Measurements from ENCODE around the gene NXPH3. TPM values are rescaled to one million over a fixed set of nuclear protein-coding genes. Genes with fewer than 3 reads are reported as not detected.

NXPH3 gene
- total RNA-seq, 1 donor: 3.3 TPM

GRCh38 chr17:49578414-49578813 is 2.7 kb downstream of the NXPH3 start:
- no peaks in the 10 kb centered on the region for H3K36me3 ChIP-seq (ENCODE audit: insufficient read depth, low read length)
- H3K9me3 ChIP-seq (ENCODE audit: low read depth, low read length): no peaks in the 10 kb centered on the region
- DNase-seq (ENCODE audit: insufficient read length, low spot score, missing footprints): peak; percentile 64
- no peaks in the 10 kb centered on the region for H3K79me2 ChIP-seq (ENCODE audit: insufficient read depth, low read length)
- H3K4me1 ChIP-seq (ENCODE audit: insufficient read depth, low read length): peaks cover 11% of the 10 kb centered on the region
- no peak overlapping the region for H2AFZ ChIP-seq (ENCODE audit: low read length)
- no peaks in the 10 kb centered on the region for H4K20me1 ChIP-seq (ENCODE audit: insufficient read depth, low read length)
- H3K4me3 ChIP-seq (ENCODE audit: insufficient read depth, low read length): no peak overlapping the region
- peaks cover 13% of the 10 kb centered on the region for H3K27me3 ChIP-seq (ENCODE audit: insufficient read depth, low read length)
- no peak overlapping the region for H3K4me2 ChIP-seq (ENCODE audit: insufficient read depth, low read length)
- TF ChIP-seq CTCF (IDR thresholded peaks at IDR 0.05; ENCODE audit: extremely low read depth, low read depth, low read length): no peak
- H3K27ac ChIP-seq (ENCODE audit: low read depth, low read length): no peak overlapping the region

GRCh38 chr17:49578952-49579500 is 3.4 kb downstream of the NXPH3 start:
- H4K20me1 ChIP-seq (ENCODE audit: insufficient read depth, low read length): no peaks in the 10 kb centered on the region
- no peaks in the 10 kb centered on the region for H3K9me3 ChIP-seq (ENCODE audit: low read depth, low read length)
- no peak overlapping the region for H2AFZ ChIP-seq (ENCODE audit: low read length)
- peaks cover 13% of the 10 kb centered on the region for H3K27me3 ChIP-seq (ENCODE audit: insufficient read depth, low read length)
- DNase-seq (ENCODE audit: insufficient read length, low spot score, missing footprints): peak; percentile 26
- H3K4me2 ChIP-seq (ENCODE audit: insufficient read depth, low read length): no peak overlapping the region
- H3K79me2 ChIP-seq (ENCODE audit: insufficient read depth, low read length): no peaks in the 10 kb centered on the region
- no peak overlapping the region for H3K27ac ChIP-seq (ENCODE audit: low read depth, low read length)
- no peaks in the 10 kb centered on the region for H3K36me3 ChIP-seq (ENCODE audit: insufficient read depth, low read length)
- TF ChIP-seq CTCF (IDR thresholded peaks at IDR 0.05; ENCODE audit: extremely low read depth, low read depth, low read length): no peak
- H3K4me1 ChIP-seq (ENCODE audit: insufficient read depth, low read length): peaks cover 12% of the 10 kb centered on the region
- no peak overlapping the region for H3K4me3 ChIP-seq (ENCODE audit: insufficient read depth, low read length)

- no peak overlapping the region for H3K27ac ChIP-seq (ENCODE audit: low read depth, low read length)
- no peak for TF ChIP-seq CTCF (IDR thresholded peaks at IDR 0.05; ENCODE audit: extremely low read depth, low read depth, low read length)
- H3K4me3 ChIP-seq (ENCODE audit: insufficient read depth, low read length): no peak overlapping the region
These were observed 3.9 kb downstream of the NXPH3 start for GRCh38 chr17:49579522-49579921.

GRCh38 chr17:49580055-49580721 is 4.5 kb downstream of the NXPH3 start:
- H4K20me1 ChIP-seq (ENCODE audit: insufficient read depth, low read length): no peaks in the 10 kb centered on the region
- H2AFZ ChIP-seq (ENCODE audit: low read length): no peak overlapping the region
- no peak overlapping the region for H3K27ac ChIP-seq (ENCODE audit: low read depth, low read length)
- peaks cover 13% of the 10 kb centered on the region for H3K27me3 ChIP-seq (ENCODE audit: insufficient read depth, low read length)
- no peaks in the 10 kb centered on the region for H3K79me2 ChIP-seq (ENCODE audit: insufficient read depth, low read length)
- peaks cover 13% of the 10 kb centered on the region for H3K4me1 ChIP-seq (ENCODE audit: insufficient read depth, low read length)
- no peaks in the 10 kb centered on the region for H3K9me3 ChIP-seq (ENCODE audit: low read depth, low read length)
- H3K4me3 ChIP-seq (ENCODE audit: insufficient read depth, low read length): no peak overlapping the region
- no peaks in the 10 kb centered on the region for H3K36me3 ChIP-seq (ENCODE audit: insufficient read depth, low read length)
- H3K4me2 ChIP-seq (ENCODE audit: insufficient read depth, low read length): no peak overlapping the region
- DNase-seq (ENCODE audit: insufficient read length, low spot score, missing footprints): peak; percentile 77
- TF ChIP-seq CTCF (IDR thresholded peaks at IDR 0.05; ENCODE audit: extremely low read depth, low read depth, low read length): no peak

More at GRCh38 chr17:49579522-49579921, 3.9 kb downstream of the NXPH3 start:
- H3K79me2 ChIP-seq (ENCODE audit: insufficient read depth, low read length): no peaks in the 10 kb centered on the region
- H3K9me3 ChIP-seq (ENCODE audit: low read depth, low read length): no peaks in the 10 kb centered on the region
- no peak overlapping the region for H2AFZ ChIP-seq (ENCODE audit: low read length)
- no peaks in the 10 kb centered on the region for H4K20me1 ChIP-seq (ENCODE audit: insufficient read depth, low read length)
- peak; percentile 80 for DNase-seq (ENCODE audit: insufficient read length, low spot score, missing footprints)
- peaks cover 13% of the 10 kb centered on the region for H3K27me3 ChIP-seq (ENCODE audit: insufficient read depth, low read length)
- peaks cover 13% of the 10 kb centered on the region for H3K4me1 ChIP-seq (ENCODE audit: insufficient read depth, low read length)
- no peaks in the 10 kb centered on the region for H3K36me3 ChIP-seq (ENCODE audit: insufficient read depth, low read length)
- H3K4me2 ChIP-seq (ENCODE audit: insufficient read depth, low read length): no peak overlapping the region

All from osteoblast (primary cell).